ENCODE measurements around the gene GPR89A.
"Not testable (repeated sequence)": the region's sequence is repeated elsewhere in the genome, so short reads cannot be mapped to it uniquely, and the experiment has no call there.

GPR89A gene

GRCh38 chr1:145716641-145717345 is 109.0 kb downstream of the GPR89A start:
- H2BK15ac ChIP-seq (replicated peaks; ENCODE audit: low read depth): no peak overlapping the region
- H3K27me3 ChIP-seq (ENCODE audit: insufficient read depth, low read length, poor library complexity): no peaks in the 10 kb centered on the region
- H4K5ac ChIP-seq (ENCODE audit: low read length): no peak overlapping the region
- H3K9ac ChIP-seq (ENCODE audit: low read length): no peak overlapping the region
- H3K56ac ChIP-seq (ENCODE audit: low read length): peak overlapping the region; percentile 62
- no CpG with 5 or more reads among the region's 10 CpGs for WGBS (ENCODE audit: extremely low coverage, insufficient coverage, low lambda C conversion rate)
- H3K36me3 ChIP-seq (ENCODE audit: control insufficient read depth, insufficient read depth, low read length): no peaks in the 10 kb centered on the region
- peak overlapping the region; percentile 3 for H3K23ac ChIP-seq (ENCODE audit: low read length)
- no peak overlapping the region for H3K4me2 ChIP-seq (ENCODE audit: low read length)
- peak; percentile 46 for DNase-seq
- no peak overlapping the region for H3K4me3 ChIP-seq (ENCODE audit: low read length)
- no peak overlapping the region for H3K4ac ChIP-seq (ENCODE audit: low read depth, low read length)
- H2AK5ac ChIP-seq (ENCODE audit: low read length): no peak overlapping the region
- no peaks in the 10 kb centered on the region for H3K4me1 ChIP-seq (ENCODE audit: control insufficient read depth, low read depth, low read length)
- H3K79me2 ChIP-seq (ENCODE audit: control insufficient read depth, insufficient read depth, low read length): no peaks in the 10 kb centered on the region
- no peaks in the 10 kb centered on the region for H3K79me1 ChIP-seq (ENCODE audit: low read length)
- no peak overlapping the region for H2BK120ac ChIP-seq (ENCODE audit: low read depth, low read length)
- no peak overlapping the region for H3K27ac ChIP-seq (ENCODE audit: low read depth, low read length)
- no peak overlapping the region for H4K8ac ChIP-seq (ENCODE audit: low read depth, low read length)
- H2BK5ac ChIP-seq (ENCODE audit: low read length): no peak overlapping the region
- no peak overlapping the region for H3K18ac ChIP-seq (ENCODE audit: low read length)

DNA sequence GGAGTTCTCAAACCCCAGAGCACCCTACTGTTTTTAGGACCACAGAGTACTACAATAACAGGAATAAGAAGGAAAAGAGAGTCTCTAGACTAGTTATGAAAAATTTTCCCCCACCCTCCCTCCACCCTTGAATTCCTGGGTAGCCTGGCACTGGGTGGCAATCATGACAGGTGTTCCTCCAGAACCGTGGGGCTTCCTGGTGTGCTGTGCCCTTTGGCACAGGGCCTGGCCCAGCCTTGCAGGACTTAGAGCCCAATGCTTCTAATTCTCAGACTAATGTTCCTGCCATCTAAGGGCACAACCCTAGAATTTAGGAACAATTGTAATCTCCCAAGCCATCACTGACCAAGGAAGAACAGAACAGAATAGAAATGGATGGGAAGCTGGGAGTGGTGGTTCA is 110.0 kb downstream of the GPR89A start:
- Histone ChIP-seq H3K18ac (ENCODE audit: low read length) (no peak overlapping the region), H3K4me2 (ENCODE audit: low read length) (no peak overlapping the region), H3K4ac (ENCODE audit: low read depth, low read length) (no peak overlapping the region), H3K36me3 (ENCODE audit: control insufficient read depth, insufficient read depth, low read length) (no peaks in the 10 kb centered on the region), H3K79me1 (ENCODE audit: low read length) (no peaks in the 10 kb centered on the region), H3K23ac (ENCODE audit: low read length) (peak overlapping the region; percentile 89), H3K79me2 (ENCODE audit: control insufficient read depth, insufficient read depth, low read length) (no peaks in the 10 kb centered on the region), H2BK120ac (ENCODE audit: low read depth, low read length) (no peak overlapping the region), H4K8ac (ENCODE audit: low read depth, low read length) (no peak overlapping the region), H3K4me1 (ENCODE audit: control insufficient read depth, low read depth, low read length) (no peaks in the 10 kb centered on the region), H3K27me3 (ENCODE audit: insufficient read depth, low read length, poor library complexity) (no peaks in the 10 kb centered on the region), H2BK5ac (ENCODE audit: low read length) (no peak overlapping the region), H2AK5ac (ENCODE audit: low read length) (no peak overlapping the region), H4K5ac (ENCODE audit: low read length) (no peak overlapping the region), H3K4me3 (ENCODE audit: low read length) (no peak overlapping the region), H3K27ac (ENCODE audit: low read depth, low read length) (no peak overlapping the region), H2BK15ac (replicated peaks; ENCODE audit: low read depth) (no peak overlapping the region), H3K9ac (ENCODE audit: low read length) (no peak overlapping the region), H3K56ac (ENCODE audit: low read length) (no peak overlapping the region)
- no peak for DNase-seq
- no CpG with 5 or more reads among the region's 1 CpG for WGBS (ENCODE audit: extremely low coverage, insufficient coverage, low lambda C conversion rate)

GRCh38 chr1:145718465-145718864 is 110.7 kb downstream of the GPR89A start:
- not testable (repeated sequence) for H3K4me3 ChIP-seq (ENCODE audit: low read length); H2BK120ac ChIP-seq (ENCODE audit: low read depth, low read length); H3K9ac ChIP-seq (ENCODE audit: low read length); H2AK5ac ChIP-seq (ENCODE audit: low read length); H3K56ac ChIP-seq (ENCODE audit: low read length); H3K4me1 ChIP-seq (ENCODE audit: control insufficient read depth, low read depth, low read length); H3K79me2 ChIP-seq (ENCODE audit: control insufficient read depth, insufficient read depth, low read length); H4K8ac ChIP-seq (ENCODE audit: low read depth, low read length); H4K5ac ChIP-seq (ENCODE audit: low read length); H3K79me1 ChIP-seq (ENCODE audit: low read length); H3K18ac ChIP-seq (ENCODE audit: low read length); H3K36me3 ChIP-seq (ENCODE audit: control insufficient read depth, insufficient read depth, low read length); H3K27me3 ChIP-seq (ENCODE audit: insufficient read depth, low read length, poor library complexity); H3K27ac ChIP-seq (ENCODE audit: low read depth, low read length); H2BK5ac ChIP-seq (ENCODE audit: low read length); H3K4me2 ChIP-seq (ENCODE audit: low read length); H3K23ac ChIP-seq (ENCODE audit: low read length); H2BK15ac ChIP-seq (replicated peaks; ENCODE audit: low read depth); DNase-seq; H3K4ac ChIP-seq (ENCODE audit: low read depth, low read length)
- no CpG with 5 or more reads among the region's 5 CpGs for WGBS (ENCODE audit: extremely low coverage, insufficient coverage, low lambda C conversion rate)

GRCh38 chr1:145719230-145720079 is 111.7 kb downstream of the GPR89A start, which contains the start of gene CD160:
Gene CD160, plus strand, starts transcription at chr1:145719499. Its CDS starts 8,829 bp downstream, at chr1:145728328.
- H3K9ac ChIP-seq (ENCODE audit: low read length): no peak within 1 kb of the TSS
- H3K36me3 ChIP-seq (ENCODE audit: control insufficient read depth, insufficient read depth, low read length): no peaks in the 10 kb centered on the region
- H2BK5ac ChIP-seq (ENCODE audit: low read length): no peak within 1 kb of the TSS
- no peak within 1 kb of the TSS for H2AK5ac ChIP-seq (ENCODE audit: low read length)
- H3K4me1 ChIP-seq (ENCODE audit: control insufficient read depth, low read depth, low read length): no peaks in the 10 kb centered on the region
- no peaks in the 10 kb centered on the region for H3K27me3 ChIP-seq (ENCODE audit: insufficient read depth, low read length, poor library complexity)
- H4K5ac ChIP-seq (ENCODE audit: low read length): no peak within 1 kb of the TSS
- H3K23ac ChIP-seq (ENCODE audit: low read length): no peak within 1 kb of the TSS
- no peak within 1 kb of the TSS for H4K8ac ChIP-seq (ENCODE audit: low read depth, low read length)
- no CpG with 5 or more reads among the region's 12 CpGs for WGBS (ENCODE audit: extremely low coverage, insufficient coverage, low lambda C conversion rate)
- H3K27ac ChIP-seq (ENCODE audit: low read depth, low read length): no peak within 1 kb of the TSS
- DNase-seq: peak; percentile 56
- no peaks in the 10 kb centered on the region for H3K79me2 ChIP-seq (ENCODE audit: control insufficient read depth, insufficient read depth, low read length)
- no peak within 1 kb of the TSS for H2BK15ac ChIP-seq (replicated peaks; ENCODE audit: low read depth)
- H3K4me2 ChIP-seq (ENCODE audit: low read length): no peak within 1 kb of the TSS
- H3K4ac ChIP-seq (ENCODE audit: low read depth, low read length): no peak within 1 kb of the TSS
- H2BK120ac ChIP-seq (ENCODE audit: low read depth, low read length): no peak within 1 kb of the TSS
- no peaks in the 10 kb centered on the region for H3K79me1 ChIP-seq (ENCODE audit: low read length)
- no peak within 1 kb of the TSS for H3K18ac ChIP-seq (ENCODE audit: low read length)
- H3K4me3 ChIP-seq (ENCODE audit: low read length): no peak within 1 kb of the TSS
- H3K56ac ChIP-seq (ENCODE audit: low read length): no peak within 1 kb of the TSS

Measured in mesendoderm (in vitro differentiated cells).